ENCODE data around the gene IGSF5.

DNA sequence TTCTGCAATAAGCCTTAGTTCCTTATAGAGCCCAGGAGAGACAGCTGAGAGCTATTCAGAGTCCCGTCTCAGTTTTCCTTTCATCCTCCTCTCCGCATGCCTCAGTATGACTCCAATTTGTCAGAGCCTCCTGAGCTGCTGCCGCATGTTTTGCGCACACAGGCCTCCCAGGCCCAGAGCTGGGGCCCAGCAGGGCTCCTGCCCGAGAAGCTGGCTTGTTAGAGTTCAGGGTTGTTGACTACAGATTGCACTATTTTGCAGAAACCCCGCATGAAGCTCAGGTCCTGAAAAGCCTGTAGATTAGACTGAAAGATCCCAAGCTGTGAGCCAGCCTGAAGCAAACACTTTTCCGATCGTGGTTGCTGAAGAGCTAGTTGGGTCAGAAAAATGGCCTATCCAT is 51.5 kb downstream of the IGSF5 start:
- TF ChIP-seq, protein P1, sequence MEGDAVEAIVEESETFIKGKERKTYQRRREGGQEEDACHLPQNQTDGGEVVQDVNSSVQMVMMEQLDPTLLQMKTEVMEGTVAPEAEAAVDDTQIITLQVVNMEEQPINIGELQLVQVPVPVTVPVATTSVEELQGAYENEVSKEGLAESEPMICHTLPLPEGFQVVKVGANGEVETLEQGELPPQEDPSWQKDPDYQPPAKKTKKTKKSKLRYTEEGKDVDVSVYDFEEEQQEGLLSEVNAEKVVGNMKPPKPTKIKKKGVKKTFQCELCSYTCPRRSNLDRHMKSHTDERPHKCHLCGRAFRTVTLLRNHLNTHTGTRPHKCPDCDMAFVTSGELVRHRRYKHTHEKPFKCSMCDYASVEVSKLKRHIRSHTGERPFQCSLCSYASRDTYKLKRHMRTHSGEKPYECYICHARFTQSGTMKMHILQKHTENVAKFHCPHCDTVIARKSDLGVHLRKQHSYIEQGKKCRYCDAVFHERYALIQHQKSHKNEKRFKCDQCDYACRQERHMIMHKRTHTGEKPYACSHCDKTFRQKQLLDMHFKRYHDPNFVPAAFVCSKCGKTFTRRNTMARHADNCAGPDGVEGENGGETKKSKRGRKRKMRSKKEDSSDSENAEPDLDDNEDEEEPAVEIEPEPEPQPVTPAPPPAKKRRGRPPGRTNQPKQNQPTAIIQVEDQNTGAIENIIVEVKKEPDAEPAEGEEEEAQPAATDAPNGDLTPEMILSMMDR (IDR thresholded peaks at IDR 0.05), result no peak
- TF ChIP-seq POLR2A (IDR thresholded peaks at IDR 0.05), result no peak
